ENCODE results near the gene C1QTNF9.

Gene C1QTNF9

DNA sequence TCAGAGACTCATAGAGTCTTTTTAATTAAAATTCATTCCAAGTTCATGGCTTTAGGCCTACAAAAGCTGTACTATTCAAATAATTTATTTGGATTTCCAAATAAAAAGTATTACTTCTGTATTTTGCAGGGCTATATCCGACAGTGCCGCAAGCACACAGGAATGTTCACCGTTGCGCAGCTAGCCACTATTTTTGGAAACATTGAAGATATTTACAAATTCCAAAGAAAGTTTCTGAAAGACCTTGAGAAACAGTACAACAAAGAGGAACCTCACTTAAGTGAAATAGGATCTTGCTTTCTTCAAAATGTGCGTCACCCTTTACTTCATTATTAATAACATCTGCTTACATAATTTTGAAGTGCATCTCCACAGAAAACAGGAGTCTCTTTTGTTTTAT lies 20.5 kb upstream of the C1QTNF9 start:
- CTCF ChIA-PET = interaction anchor here (1.7 kb wide), 1 partner anchor 10 kb away, joined by 4 read pairs; no protein-coding TSS in a partner anchor
- POLR2A ChIA-PET = no interaction called here
- no peak for DNase-seq (ENCODE audit: extremely low spot score)
- TF ChIP-seq, protein P1, sequence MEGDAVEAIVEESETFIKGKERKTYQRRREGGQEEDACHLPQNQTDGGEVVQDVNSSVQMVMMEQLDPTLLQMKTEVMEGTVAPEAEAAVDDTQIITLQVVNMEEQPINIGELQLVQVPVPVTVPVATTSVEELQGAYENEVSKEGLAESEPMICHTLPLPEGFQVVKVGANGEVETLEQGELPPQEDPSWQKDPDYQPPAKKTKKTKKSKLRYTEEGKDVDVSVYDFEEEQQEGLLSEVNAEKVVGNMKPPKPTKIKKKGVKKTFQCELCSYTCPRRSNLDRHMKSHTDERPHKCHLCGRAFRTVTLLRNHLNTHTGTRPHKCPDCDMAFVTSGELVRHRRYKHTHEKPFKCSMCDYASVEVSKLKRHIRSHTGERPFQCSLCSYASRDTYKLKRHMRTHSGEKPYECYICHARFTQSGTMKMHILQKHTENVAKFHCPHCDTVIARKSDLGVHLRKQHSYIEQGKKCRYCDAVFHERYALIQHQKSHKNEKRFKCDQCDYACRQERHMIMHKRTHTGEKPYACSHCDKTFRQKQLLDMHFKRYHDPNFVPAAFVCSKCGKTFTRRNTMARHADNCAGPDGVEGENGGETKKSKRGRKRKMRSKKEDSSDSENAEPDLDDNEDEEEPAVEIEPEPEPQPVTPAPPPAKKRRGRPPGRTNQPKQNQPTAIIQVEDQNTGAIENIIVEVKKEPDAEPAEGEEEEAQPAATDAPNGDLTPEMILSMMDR (IDR thresholded peaks at IDR 0.05; ENCODE audit: control extremely low read depth, extremely low read depth, low read depth, missing control alignments) = no peak

GRCh38 chr13:24290280-24290932 lies 19.0 kb upstream of the C1QTNF9 start:
- no peak for DNase-seq (ENCODE audit: extremely low spot score)
- POLR2A ChIA-PET = no interaction called here
- CTCF ChIA-PET = interaction anchor here (1.4 to 3.1 kb wide), 2 partner anchors 9 to 11 kb away, joined by 3 to 14 read pairs; no protein-coding TSS in a partner anchor
- TF ChIP-seq, protein P1 (IDR thresholded peaks at IDR 0.05; ENCODE audit: control extremely low read depth, extremely low read depth, low read depth, missing control alignments) = no peak

GRCh38 chr13:24292481-24292880 lies 16.9 kb upstream of the C1QTNF9 start:
- TF ChIP-seq, protein P1 (IDR thresholded peaks at IDR 0.05; ENCODE audit: control extremely low read depth, extremely low read depth, low read depth, missing control alignments) = no peak
- POLR2A ChIA-PET = no interaction called here
- CTCF ChIA-PET = interaction anchor here (1.1 to 3.1 kb wide), 3 partner anchors 11 to 18 kb away, joined by 3 to 14 read pairs (median 4); no protein-coding TSS in a partner anchor
- no peak for DNase-seq (ENCODE audit: extremely low spot score)

GRCh38 chr13:24293746-24294145 lies 15.6 kb upstream of the C1QTNF9 start:
- DNase-seq (ENCODE audit: extremely low spot score) = no peak
- ChIA-PET CTCF (no interaction called here), POLR2A (no interaction called here)
- TF ChIP-seq, protein P1 (IDR thresholded peaks at IDR 0.05; ENCODE audit: control extremely low read depth, extremely low read depth, low read depth, missing control alignments) = no peak

- no peak for DNase-seq (ENCODE audit: extremely low spot score)
- POLR2A ChIA-PET = no interaction called here
- CTCF ChIA-PET = no interaction called here
- TF ChIP-seq, protein P1 (IDR thresholded peaks at IDR 0.05; ENCODE audit: control extremely low read depth, extremely low read depth, low read depth, missing control alignments) = no peak
These were observed 9.8 kb upstream of the C1QTNF9 start for GRCh38 chr13:24299488-24300114.

GRCh38 chr13:24301434-24301833 lies 7.9 kb upstream of the C1QTNF9 start:
- POLR2A ChIA-PET = no interaction called here
- CTCF ChIA-PET = interaction anchor here (1.4 kb wide), 1 partner anchor 15 kb away, joined by 3 read pairs; no protein-coding TSS in a partner anchor
- TF ChIP-seq, protein P1 (IDR thresholded peaks at IDR 0.05; ENCODE audit: control extremely low read depth, extremely low read depth, low read depth, missing control alignments) = no peak
- DNase-seq (ENCODE audit: extremely low spot score) = no peak
